Pancreas (tissue), 10 donors: ENCODE measurements around the gene RHBDD1. TPM values are rescaled to one million over a fixed set of nuclear protein-coding genes. Genes with fewer than 3 reads are reported as not detected.

Experiments used
- ATAC-seq, 4 donors: fragments of 200-7000 bp; cut with Tn5 transposase; one replicate each; pipeline versions ENCODE4 v1.8.0 to v1.9.1; 2020; ENCODE audit warnings: mild to moderate bottlenecking in 4 of 4, moderate library complexity in 4 of 4
- DNase-seq, 6 donors: peaks; one replicate each; pipeline ENCODE4 v3.0.0-alpha.2; 2020
- FAIRE-seq: peaks from 2 replicates; lab custom pipeline; 2012; peaks lifted over from hg19 to GRCh38; lab: Jason Lieb, UNC
- H3K27ac ChIP-seq, 4 donors: fragments of 200-600 bp; sonication (generic); 1 replicate in 3 of 4; 2 replicates in 1 of 4; pipeline versions ENCODE4 v1.5.0 to v1.8.0; 2020
- H3K27me3 ChIP-seq, 4 donors: fragments of 200-600 bp; one replicate each; pipeline ENCODE4 v1.8.0; 2021
- H3K36me3 ChIP-seq, 3 donors: fragments of 200-600 bp; sonication (generic) in 1 of 3; one replicate each; pipeline versions ENCODE4 v1.5.0 to v1.8.0; 2020 to 2021
- H3K4me1 ChIP-seq, 3 donors: fragments of 200-600 bp; one replicate each; pipeline ENCODE4 v1.8.0; 2021
- H3K4me3 ChIP-seq, 4 donors: fragments of 200-600 bp; sonication (generic) in 2 of 4; one replicate each; pipeline versions ENCODE4 v1.5.0 to v1.8.0; 2020 to 2021
- H3K9me3 ChIP-seq, 4 donors: fragments of 200-600 bp; one replicate each; pipeline ENCODE4 v1.8.0; 2021
- CTCF ChIP-seq, 4 donors: fragments of 200-600 bp; sonication (generic) in 3 of 4; IDR thresholded peaks; one replicate each; pipeline versions ENCODE4 v1.5.0 to v1.8.0; 2021; ENCODE audit warnings: antibody characterized with exemption in 4 of 4
- WGBS, 2 donors: extraction: QIAGEN DNeasy Blood & Tissue Kit; methylation state at CpG; one replicate each; pipeline ENCODE4 v1.1.7; 2013; 5-methylcytosine and 5-hydroxymethylcytosine counted together
- intact Hi-C, 3 donors: fragments of 100-400 bp; cut with DNase I; formaldehyde crosslinking; loops; one replicate each; pipeline versions ENCODE4 v1.11.1 to v1.14.2; 2022
- polyA plus RNA-seq, 2 donors: library from polyadenylated mRNA; stranded (reverse); fragments of 200-250 nt; gene quantifications; one replicate each; pipeline ENCODE4 v1.2.3, GENCODE V29; 2013
- total RNA-seq, 6 donors: library from RNA; stranded (reverse); fragmentation: NEBNext Ultra II Directional in 4 of 6; extraction: Animal tissue kit (Norgen Biotek cat#: 25700) in 4 of 6; gene quantifications; one replicate each; pipeline versions ENCODE4 v1.2.1 to v1.2.4, GENCODE V29; 2021 to 2023
- donor health status: healthy with polysubstance abuse.
- donor health status: DM: no; HTN: no; CAD: no; lungs with moderate emphysema.
- donor health status: DM: no; HTN: no; CAD: no.
- donor health status: control.
- donor health status: control.
- donor health status: Bipolar disorder and iron deficiency.
- donor health status: DM: yes; HTN: yes; CAD: no.
- donor health status: DM: no; HTN: no; CAD: no.
- donor health status: DM: no; HTN: no; CAD: no.
- donor health status: DM: yes; HTN: yes; CAD: no.

Gene RHBDD1
- total and polyA plus RNA-seq, 8 donors: 3.5 to 28.9 (median 20.1) TPM

GRCh38 chr2:227020416-227020815 lies 184.6 kb downstream of the RHBDD1 start:
- FAIRE-seq (no peak), ATAC-seq (no peak), DNase-seq (no peak)
- no peaks in the 10 kb centered on the region for H3K27me3 ChIP-seq
- no peak overlapping the region for H3K27ac ChIP-seq
- WGBS, 2 donors: 79 to 85% methylated on average over 2 of the region's 2 CpGs
- H3K4me3 ChIP-seq: no peak overlapping the region
- H3K4me1 ChIP-seq: no peaks in the 10 kb centered on the region
- no peak for TF ChIP-seq CTCF (IDR thresholded peaks at IDR 0.05)
- no peaks in the 10 kb centered on the region for H3K9me3 ChIP-seq
- intact Hi-C loops: no loop called here
- no peaks in the 10 kb centered on the region for H3K36me3 ChIP-seq

- Histone ChIP-seq H3K27ac (no peak overlapping the region), H3K27me3 (no peaks in the 10 kb centered on the region), H3K9me3 (no peaks in the 10 kb centered on the region), H3K4me3 (no peak overlapping the region), H3K36me3 (no peaks in the 10 kb centered on the region), H3K4me1 (no peaks in the 10 kb centered on the region)
- WGBS, 2 donors: 64 to 65% methylated on average over 3 of the region's 3 CpGs
- no peak for TF ChIP-seq CTCF (IDR thresholded peaks at IDR 0.05)
- ATAC-seq (no peak), DNase-seq (no peak), FAIRE-seq (no peak)
- intact Hi-C loops: no loop called here
These were observed 186.8 kb downstream of the RHBDD1 start for GRCh38 chr2:227022608-227023007.

GRCh38 chr2:227025510-227025909 lies 189.7 kb downstream of the RHBDD1 start:
- intact Hi-C loops: no loop called here
- no peaks in the 10 kb centered on the region for H3K27me3 ChIP-seq
- WGBS, 2 donors: 79 to 91% methylated on average over 2 of the region's 2 CpGs
- H3K4me1 ChIP-seq: no peaks in the 10 kb centered on the region
- H3K9me3 ChIP-seq: no peaks in the 10 kb centered on the region
- FAIRE-seq (no peak), DNase-seq (no peak), ATAC-seq (no peak)
- H3K4me3 ChIP-seq: no peak overlapping the region
- H3K27ac ChIP-seq: no peak overlapping the region
- no peak for TF ChIP-seq CTCF (IDR thresholded peaks at IDR 0.05)
- no peaks in the 10 kb centered on the region for H3K36me3 ChIP-seq

- H3K9me3 ChIP-seq: no peaks in the 10 kb centered on the region
- 91 to 97% methylated on average over 3 of the region's 3 CpGs for WGBS, 2 donors
- no peak overlapping the region for H3K4me3 ChIP-seq
- intact Hi-C loops: loop anchor here in 1 of 3 donors (10.0 kb wide), 1 partner anchor 75 kb away; no protein-coding TSS in a partner anchor
- DNase-seq (no peak), ATAC-seq (no peak), FAIRE-seq (no peak)
- no peak for TF ChIP-seq CTCF (IDR thresholded peaks at IDR 0.05)
- H3K27ac ChIP-seq: no peak overlapping the region
- H3K4me1 ChIP-seq: peaks cover 0 to 4% (median 0%) of the 10 kb centered on the region in 3 donors
- H3K36me3 ChIP-seq: no peaks in the 10 kb centered on the region
- no peaks in the 10 kb centered on the region for H3K27me3 ChIP-seq
These were observed 193.7 kb downstream of the RHBDD1 start for GRCh38 chr2:227029426-227030105.

- no peak for ATAC-seq
- Histone ChIP-seq H3K9me3 (no peaks in the 10 kb centered on the region), H3K27ac (no peak overlapping the region), H3K4me1 (peaks cover 0 to 4% (median 0%) of the 10 kb centered on the region in 3 donors), H3K4me3 (no peak overlapping the region), H3K27me3 (no peaks in the 10 kb centered on the region), H3K36me3 (no peaks in the 10 kb centered on the region)
- WGBS, 2 donors: 79 to 92% methylated on average over 2 of the region's 2 CpGs
- no peak for TF ChIP-seq CTCF (IDR thresholded peaks at IDR 0.05)
- no peak for DNase-seq
- intact Hi-C loops: loop anchor here in 1 of 3 donors (10.0 kb wide), 1 partner anchor 74 kb away; no protein-coding TSS in a partner anchor
- no peak for FAIRE-seq
These were observed 194.9 kb downstream of the RHBDD1 start for GRCh38 chr2:227030789-227031188.
